A673 (cell line): ENCODE data around the gene ACY1. TPM values are rescaled to one million over a fixed set of nuclear protein-coding genes. Genes with fewer than 3 reads are reported as not detected.

Source experiments
- BruUV-seq: library from RNA; stranded (reverse); fragments of 400-500 nt; replicated peaks from 2 replicates; lab custom pipeline; 2021; lab: Mats Ljungman, UMichigan
- CTCF ChIA-PET: fragments of 300-600 bp; sonication (Branson Sonifier 250); formaldehyde crosslinking; loops from one replicate; lab custom pipeline; 2022; ENCODE audit warnings: antibody characterized with exemption; lab: Charles Lee
- POLR2A ChIA-PET: fragments of 300-600 bp; sonication (Branson Sonifier 250); formaldehyde crosslinking; loops from one replicate; lab custom pipeline; 2022; ENCODE audit warnings: antibody characterized with exemption; ENCODE audit not compliant: low non-redundant PET; lab: Charles Lee
- DNase-seq: peaks from one replicate; pipeline ENCODE4 v3.0.0-alpha.2; 2015; ENCODE audit warnings: low spot score
- H3K27ac ChIP-seq: fragments of 200-600 bp; sonication (generic); 2 replicates; pipeline ENCODE4 v1.5.1; 2016; ENCODE audit warnings: mixed run types, low read depth, mild to moderate bottlenecking, mixed read lengths, antibody characterized with exemption, low read length; ENCODE audit not compliant: poor library complexity, severe bottlenecking
- H3K27me3 ChIP-seq: fragments of 200-600 bp; sonication (generic); replicated peaks from 2 replicates; pipeline ENCODE4 v1.6.1; 2017; ENCODE audit warnings: mixed run types, low read depth, mild to moderate bottlenecking, mixed read lengths, antibody characterized with exemption, low read length; ENCODE audit not compliant: insufficient read depth, poor library complexity
- H3K36me3 ChIP-seq: fragments of 200-600 bp; sonication (generic); 2 replicates; pipeline ENCODE4 v1.6.1; 2016; ENCODE audit warnings: mixed run types, mild to moderate bottlenecking, mixed read lengths, antibody characterized with exemption, low read length; ENCODE audit not compliant: insufficient read depth, poor library complexity, severe bottlenecking
- H3K4me1 ChIP-seq: fragments of 200-600 bp; sonication (generic); 2 replicates; pipeline ENCODE4 v1.6.1; 2017; ENCODE audit warnings: mixed run types, mild to moderate bottlenecking, mixed read lengths, antibody characterized with exemption, low read length; ENCODE audit not compliant: insufficient read depth, poor library complexity, severe bottlenecking
- H3K4me3 ChIP-seq: fragments of 200-600 bp; sonication (generic); 2 replicates; pipeline ENCODE4 v1.5.1; 2016; ENCODE audit warnings: low read depth, mixed run types, mild to moderate bottlenecking, mixed read lengths, low read length; ENCODE audit not compliant: poor library complexity, severe bottlenecking
- H3K9me3 ChIP-seq: fragments of 200-600 bp; sonication (generic); 2 replicates; pipeline ENCODE4 v1.6.1; 2016; ENCODE audit warnings: mixed run types, low read depth, mild to moderate bottlenecking, mixed read lengths, antibody characterized with exemption, low read length; ENCODE audit not compliant: poor library complexity, severe bottlenecking
- EZH2 ChIP-seq: fragments of 200-600 bp; sonication (generic); IDR thresholded peaks from 2 replicates; pipeline ENCODE4 v1.6.1; 2017; ENCODE audit warnings: borderline replicate concordance, low read depth, mild to moderate bottlenecking, mixed read lengths, antibody characterized with exemption, low read length; ENCODE audit not compliant: poor library complexity, severe bottlenecking
- intact Hi-C: fragments of 100-400 bp; cut with micrococcal nuclease; formaldehyde crosslinking; loops from one replicate; pipeline ENCODE4 v1.10.0; 2022; ENCODE audit not compliant: unreplicated experiment
- total RNA-seq: library from RNA; stranded (reverse); gene quantifications from 2 replicates; pipeline ENCODE4 v1.2.3, GENCODE V29; 2021
- TF ChIP-seq, protein P1 (sequence below): fragments of 300-800, 200-600 bp; sonication (generic); conservative IDR thresholded peaks from 2 replicates; pipeline ENCODE4 v1.5.1; 2017; ENCODE audit warnings: low read depth, mild to moderate bottlenecking, antibody characterized with exemption, low read length, moderate library complexity, mixed read lengths

Gene ACY1
- total RNA-seq, 1 experiment from 2014 or later, result 6.4 TPM

DNA sequence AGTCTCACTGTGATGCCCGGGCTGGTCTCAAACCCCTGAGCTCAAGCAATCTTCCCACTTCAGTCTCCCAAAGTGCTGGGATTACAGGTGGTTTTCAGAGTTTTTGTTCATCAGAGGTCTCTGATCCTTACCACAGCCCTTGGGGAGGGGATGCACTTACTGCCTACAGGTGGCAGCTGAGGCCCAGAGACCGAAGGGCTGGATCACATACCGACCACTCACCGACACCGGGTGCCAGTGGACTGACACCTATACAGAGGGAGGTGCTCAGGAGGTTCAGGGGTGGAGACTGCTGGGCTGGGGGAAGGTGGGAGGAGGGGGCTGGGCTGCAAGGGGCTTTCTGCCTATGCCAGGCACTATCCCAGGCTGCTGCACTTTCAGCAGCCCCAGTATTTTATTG, 53.5 kb downstream of the ACY1 start:
- ChIA-PET POLR2A (no interaction called here), CTCF (no interaction called here)
- H3K4me1 ChIP-seq, result no peaks in the 10 kb centered on the region
- intact Hi-C loops, result no loop called here
- BruUV-seq, result no TSS peak
- no peaks in the 10 kb centered on the region for H3K27me3 ChIP-seq
- TF ChIP-seq EZH2, result no peak
- TF ChIP-seq, protein P1, sequence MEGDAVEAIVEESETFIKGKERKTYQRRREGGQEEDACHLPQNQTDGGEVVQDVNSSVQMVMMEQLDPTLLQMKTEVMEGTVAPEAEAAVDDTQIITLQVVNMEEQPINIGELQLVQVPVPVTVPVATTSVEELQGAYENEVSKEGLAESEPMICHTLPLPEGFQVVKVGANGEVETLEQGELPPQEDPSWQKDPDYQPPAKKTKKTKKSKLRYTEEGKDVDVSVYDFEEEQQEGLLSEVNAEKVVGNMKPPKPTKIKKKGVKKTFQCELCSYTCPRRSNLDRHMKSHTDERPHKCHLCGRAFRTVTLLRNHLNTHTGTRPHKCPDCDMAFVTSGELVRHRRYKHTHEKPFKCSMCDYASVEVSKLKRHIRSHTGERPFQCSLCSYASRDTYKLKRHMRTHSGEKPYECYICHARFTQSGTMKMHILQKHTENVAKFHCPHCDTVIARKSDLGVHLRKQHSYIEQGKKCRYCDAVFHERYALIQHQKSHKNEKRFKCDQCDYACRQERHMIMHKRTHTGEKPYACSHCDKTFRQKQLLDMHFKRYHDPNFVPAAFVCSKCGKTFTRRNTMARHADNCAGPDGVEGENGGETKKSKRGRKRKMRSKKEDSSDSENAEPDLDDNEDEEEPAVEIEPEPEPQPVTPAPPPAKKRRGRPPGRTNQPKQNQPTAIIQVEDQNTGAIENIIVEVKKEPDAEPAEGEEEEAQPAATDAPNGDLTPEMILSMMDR, result no peak
- H3K27ac ChIP-seq, result no peak overlapping the region
- no peak for DNase-seq
- H3K4me3 ChIP-seq, result no peak overlapping the region
- H3K36me3 ChIP-seq, result no peaks in the 10 kb centered on the region
- no peaks in the 10 kb centered on the region for H3K9me3 ChIP-seq

DNA sequence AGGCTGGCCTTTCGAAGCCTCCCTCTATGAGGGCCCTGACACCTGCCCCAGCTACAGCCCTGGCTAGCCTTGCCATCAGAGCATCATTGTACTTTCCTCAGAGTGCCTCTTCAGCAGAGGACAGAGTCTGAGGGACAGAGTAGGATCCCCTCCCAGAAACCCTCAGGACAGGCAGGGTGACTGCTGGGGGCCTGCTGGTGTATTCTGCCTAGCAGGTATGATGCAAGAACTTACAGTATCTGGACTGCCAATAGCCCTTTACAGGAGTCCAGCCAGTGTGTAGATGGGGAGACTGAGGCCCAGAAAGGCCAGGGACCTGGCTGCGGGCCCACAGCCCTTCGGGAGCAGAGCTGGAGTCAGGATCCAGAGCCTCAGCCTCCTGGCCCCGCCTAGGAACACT, 54.0 kb downstream of the ACY1 start:
- BruUV-seq, result no TSS peak
- intact Hi-C loops, result no loop called here
- POLR2A ChIA-PET, result no interaction called here
- H3K4me3 ChIP-seq, result no peak overlapping the region
- no peaks in the 10 kb centered on the region for H3K27me3 ChIP-seq
- no peaks in the 10 kb centered on the region for H3K36me3 ChIP-seq
- no peak overlapping the region for H3K27ac ChIP-seq
- no peak for DNase-seq
- no peaks in the 10 kb centered on the region for H3K9me3 ChIP-seq
- CTCF ChIA-PET, result no interaction called here
- TF ChIP-seq EZH2, result no peak
- TF ChIP-seq, protein P1, result no peak
- H3K4me1 ChIP-seq, result no peaks in the 10 kb centered on the region

DNA sequence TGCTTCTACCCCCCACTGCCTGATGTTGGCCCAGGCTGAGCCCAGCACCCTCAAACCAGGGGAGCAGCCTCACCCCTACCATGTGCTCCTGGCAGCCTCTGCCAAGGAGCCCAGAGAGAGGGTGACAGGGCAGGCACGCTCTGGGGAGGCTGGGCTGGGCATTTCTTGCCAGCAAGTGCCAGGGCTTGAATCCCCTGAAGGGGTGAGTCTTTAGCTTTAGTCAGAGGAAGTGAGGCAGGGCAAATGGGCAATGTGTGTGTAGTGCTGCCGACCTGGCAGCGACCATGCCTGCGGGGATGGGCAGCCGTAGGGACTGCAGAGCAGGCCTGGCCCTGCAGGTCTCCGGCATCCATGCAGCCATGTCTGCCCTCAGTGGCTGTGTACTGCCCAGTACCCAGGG, 54.9 kb downstream of the ACY1 start:
- no peak overlapping the region for H3K27ac ChIP-seq
- intact Hi-C loops, result no loop called here
- no peaks in the 10 kb centered on the region for H3K27me3 ChIP-seq
- TF ChIP-seq, protein P1, result no peak
- no TSS peak for BruUV-seq
- no peaks in the 10 kb centered on the region for H3K4me1 ChIP-seq
- no peak for DNase-seq
- POLR2A ChIA-PET, result no interaction called here
- no peak overlapping the region for H3K4me3 ChIP-seq
- no peaks in the 10 kb centered on the region for H3K9me3 ChIP-seq
- CTCF ChIA-PET, result no interaction called here
- no peaks in the 10 kb centered on the region for H3K36me3 ChIP-seq

Other genes with a start within 250 kb of the ACY1 start
- gene IQCF6, start 204.3 kb upstream of the ACY1 start, total RNA-seq, result not detected in 2 replicates
- not detected in 2 replicates for gene IQCF2, start 121.9 kb upstream of the ACY1 start, total RNA-seq
- gene IQCF5, start 107.9 kb upstream of the ACY1 start, total RNA-seq, result not detected in 2 replicates
- gene IQCF1, start 80.2 kb upstream of the ACY1 start, total RNA-seq, result not detected in 2 replicates
- gene RRP9, start 41.6 kb upstream of the ACY1 start, total RNA-seq, result 25.9 and 32.3 TPM in 2 replicates
- 3.4 and 4.0 TPM in 2 replicates for gene PARP3, start 41.2 kb upstream of the ACY1 start, total RNA-seq
- not detected in 2 replicates for gene GPR62, start 28.2 kb upstream of the ACY1 start, total RNA-seq
- gene PCBP4, start 16.1 kb upstream of the ACY1 start, total RNA-seq, result 5.3 and 8.1 TPM in 2 replicates
- gene ABHD14B, start 9.5 kb upstream of the ACY1 start, total RNA-seq, result 7.3 and 11.4 TPM in 2 replicates
- gene ABHD14A, start 8.5 kb upstream of the ACY1 start, total RNA-seq, result 3.7 and 5.6 TPM in 2 replicates
- gene RPL29, start 12.4 kb downstream of the ACY1 start, total RNA-seq, result 613 and 624 TPM in 2 replicates
- gene DUSP7, start 73.0 kb downstream of the ACY1 start, total RNA-seq, result 17.2 and 20.1 TPM in 2 replicates
- gene POC1A, start 170.9 kb downstream of the ACY1 start, total RNA-seq, result 16.1 and 17.8 TPM in 2 replicates
- gene ALAS1, start 214.6 kb downstream of the ACY1 start, total RNA-seq, result 52.2 and 58.6 TPM in 2 replicates
- gene TLR9, start 242.1 kb downstream of the ACY1 start, total RNA-seq, result not detected in 2 replicates